ENCODE measurements around the gene CLEC14A.

Gene CLEC14A

GRCh38 chr14:38204719-38205115 is 51.2 kb downstream of the CLEC14A start:
- no peak for DNase-seq
